Motor neuron (in vitro differentiated cells): ENCODE results near the gene SPATA45. TPM values are rescaled to one million over a fixed set of nuclear protein-coding genes. Genes with fewer than 3 reads are reported as not detected.
A peak's percentile ranks its signal among the peaks of the same experiment; 100 is the strongest.
"Not testable (repeated sequence)": the region's sequence is repeated elsewhere in the genome, so short reads cannot be mapped to it uniquely, and the experiment has no call there.

Experiments used
- ATAC-seq, 8 experiments: fragments of 200-7000 bp; cut with Tn5 transposase; replicated peaks in 6 of 8; 2 replicates each; pipeline ENCODE4 v1.8.0; 2021; ENCODE audit warnings: mild to moderate bottlenecking in 8 of 8, moderate library complexity in 8 of 8
- H3K27ac ChIP-seq, 2 donors: fragments of 250-450 bp; sonication (Bioruptor Pico); 2 replicates each; pipeline ENCODE4 v1.9.0; 2021; ENCODE audit warnings: antibody characterized with exemption in 2 of 2, mild to moderate bottlenecking in 2 of 2, moderate library complexity in 1 of 2
- H3K4me1 ChIP-seq, 2 donors: fragments of 250-450 bp; sonication (Bioruptor Pico); replicated peaks in 1 of 2; 2 replicates each; pipeline ENCODE4 v1.6.1; 2021; ENCODE audit warnings: antibody characterized with exemption in 2 of 2, mild to moderate bottlenecking in 2 of 2, moderate library complexity in 1 of 2
- H3K4me3 ChIP-seq, 5 donors: fragments of 250-450 bp; sonication (Bioruptor Pico); 2 replicates each; pipeline ENCODE4 v1.9.0; 2021; ENCODE audit warnings: antibody characterized with exemption in 5 of 5, mild to moderate bottlenecking in 5 of 5, moderate library complexity in 4 of 5
- WGBS, 10 experiments: fragments of 450-650 bp; shearing (Covaris generic); methylation state at CpG; one replicate each; pipeline ENCODE4 v1.0.0; 2022; 5-methylcytosine and 5-hydroxymethylcytosine counted together
- in situ Hi-C, 9 experiments: fragments of 400-800 bp; cut with MboI; loops; one replicate each; pipeline ENCODE4 v1.15.0; 2021; ENCODE audit warnings: low sequenced_read_pairs in 9 of 9, low pct_unique_long_range_greater_than_20kb in 2 of 9; ENCODE audit not compliant: unreplicated experiment in 9 of 9
- total RNA-seq, 8 experiments: library from RNA; unstranded; fragments of 300-600 nt; gene quantifications; 2 replicates each; pipeline versions ENCODE4 v1.2.3 to v1.2.4, GENCODE V29; 2022

Gene SPATA45
- total RNA-seq, 8 experiments from 2014 or later: 0.54 to 0.81 (median 0.81) TPM; not detected in 5

GRCh38 chr1:212858461-212859265 is 11.2 kb upstream of the SPATA45 start:
- WGBS, 10 experiments: 0 to 35% (median 0%) methylated on average over 1 to 28 of the region's 54 CpGs; no CpG with 5 or more reads in 2 of the 10 experiments
- Histone ChIP-seq H3K4me3 (peak overlapping the region; percentile 55 to 86 (median 70)), H3K27ac (peak overlapping the region; percentile 79 to 88), H3K4me1 (peaks cover 31 to 32% of the 10 kb centered on the region in 2 donors)
- in situ Hi-C loops: no loop called here
- peak in 3 of 8 experiments; percentile 22 to 23 (median 22) for ATAC-seq

- Histone ChIP-seq H3K4me3 (peak within 1 kb of the TSS; percentile 55 to 86 (median 70)), H3K4me1 (peaks cover 27% of the 10 kb centered on the region in 2 donors), H3K27ac (peak within 1 kb of the TSS; percentile 79 to 88)
- ATAC-seq: peak; percentile 93 to 97 (median 94)
- in situ Hi-C loops: no loop called here
- WGBS, 10 experiments: 0% methylated on average over 2 to 11 of the region's 54 CpGs; no CpG with 5 or more reads in 8 of the 10 experiments
These were observed 10.6 kb upstream of the SPATA45 start, which contains the start of gene FLVCR1 for GRCh38 chr1:212857992-212858460. Gene FLVCR1 (plus strand): TSS chr1:212858275. CDS start chr1:212858453, 178 bp downstream.

GRCh38 chr1:212856755-212857154 is 9.3 kb upstream of the SPATA45 start:
- WGBS, 10 experiments: 17 to 86% (median 73%) methylated on average over 3 to 16 of the region's 16 CpGs; no CpG with 5 or more reads in 2 of the 10 experiments
- peak overlapping the region; percentile 55 to 86 (median 70) for H3K4me3 ChIP-seq

GRCh38 chr1:212853658-212854057 is 6.2 kb upstream of the SPATA45 start:
- Histone ChIP-seq H3K4me3 (no peak overlapping the region), H3K4me1 (peaks cover 5% of the 10 kb centered on the region in 2 donors), H3K27ac (no peak overlapping the region)
- WGBS, 10 experiments: 40 to 100% (median 94%) methylated on average over 1 to 5 of the region's 5 CpGs
- in situ Hi-C loops: no loop called here
- ATAC-seq: no peak

More at GRCh38 chr1:212856755-212857154, 9.3 kb upstream of the SPATA45 start:
- Histone ChIP-seq H3K27ac (peak overlapping the region in 1 of 2 donors; percentile 88), H3K4me1 (peaks cover 22 to 26% of the 10 kb centered on the region in 2 donors)
- ATAC-seq: no peak
- in situ Hi-C loops: no loop called here

- no peak overlapping the region for H3K27ac ChIP-seq
- no peak for ATAC-seq
- H3K4me3 ChIP-seq: no peak overlapping the region
- WGBS, 10 experiments: 54 to 93% (median 77%) methylated on average over 2 to 5 of the region's 5 CpGs
- in situ Hi-C loops: no loop called here
- peaks cover 5% of the 10 kb centered on the region in 2 donors for H3K4me1 ChIP-seq
These were observed 4.7 kb upstream of the SPATA45 start for GRCh38 chr1:212852105-212852688.

GRCh38 chr1:212844521-212844920 is 2.9 kb downstream of the SPATA45 start:
- in situ Hi-C loops: loop anchor here in 1 of 9 experiments (25.0 kb wide), 1 partner anchor 107 kb away; no protein-coding TSS in a partner anchor
- H3K4me3 ChIP-seq, ATAC-seq, H3K27ac ChIP-seq, H3K4me1 ChIP-seq: not testable (repeated sequence)
- WGBS, 10 experiments: 32 to 100% (median 81%) methylated on average over 1 to 3 of the region's 3 CpGs

GRCh38 chr1:212838145-212838544 is 9.3 kb downstream of the SPATA45 start:
- in situ Hi-C loops: loop anchor here in 1 of 9 experiments (25.0 kb wide), 1 partner anchor 101 kb away; no protein-coding TSS in a partner anchor
- Histone ChIP-seq H3K4me1 (no peaks in the 10 kb centered on the region), H3K27ac (no peak overlapping the region), H3K4me3 (no peak overlapping the region)
- ATAC-seq: no peak
- 78 to 100% (median 95%) methylated on average over 1 to 5 of the region's 5 CpGs; no CpG with 5 or more reads in 3 of the 10 experiments for WGBS, 10 experiments

- H3K4me3 ChIP-seq, ATAC-seq, H3K4me1 ChIP-seq, H3K27ac ChIP-seq: not testable (repeated sequence)
- in situ Hi-C loops: loop anchor here in 1 of 9 experiments (25.0 kb wide), 1 partner anchor 96 kb away; no protein-coding TSS in a partner anchor
- 62 to 100% (median 90%) methylated on average over 1 to 8 of the region's 8 CpGs; no CpG with 5 or more reads in 1 of the 10 experiments for WGBS, 10 experiments
These were observed 13.9 kb downstream of the SPATA45 start for GRCh38 chr1:212833211-212834207.

GRCh38 chr1:212828395-212828794 is 19.1 kb downstream of the SPATA45 start:
- Histone ChIP-seq H3K4me3 (no peak overlapping the region), H3K27ac (no peak overlapping the region), H3K4me1 (no peaks in the 10 kb centered on the region)
- no peak for ATAC-seq
- in situ Hi-C loops: loop anchor here in 1 of 9 experiments (25.0 kb wide), 1 partner anchor 91 kb away; no protein-coding TSS in a partner anchor
- 0 to 89% (median 67%) methylated on average over 1 to 2 of the region's 2 CpGs; no CpG with 5 or more reads in 3 of the 10 experiments for WGBS, 10 experiments

GRCh38 chr1:212827831-212828278 is 19.6 kb downstream of the SPATA45 start:
- ATAC-seq: no peak
- in situ Hi-C loops: loop anchor here in 1 of 9 experiments (25.0 kb wide), 1 partner anchor 91 kb away; no protein-coding TSS in a partner anchor

GRCh38 chr1:212827171-212827776 is 20.2 kb downstream of the SPATA45 start:
- Histone ChIP-seq H3K4me3 (no peak overlapping the region), H3K27ac (no peak overlapping the region), H3K4me1 (no peaks in the 10 kb centered on the region)
- ATAC-seq: peak in 2 of 8 experiments; percentile 45 to 80
- in situ Hi-C loops: loop anchor here in 1 of 9 experiments (25.0 kb wide), 1 partner anchor 90 kb away; no protein-coding TSS in a partner anchor
- 73 to 100% (median 95%) methylated on average over 1 to 4 of the region's 4 CpGs; no CpG with 5 or more reads in 2 of the 10 experiments for WGBS, 10 experiments

More at GRCh38 chr1:212827831-212828278, 19.6 kb downstream of the SPATA45 start:
- Histone ChIP-seq H3K4me3 (no peak overlapping the region), H3K4me1 (no peaks in the 10 kb centered on the region), H3K27ac (no peak overlapping the region)
- 58 to 100% (median 77%) methylated on average over 1 to 5 of the region's 5 CpGs; no CpG with 5 or more reads in 3 of the 10 experiments for WGBS, 10 experiments
